Astrocyte of the spinal cord (primary cell): ENCODE measurements around the gene LRRC4C.

Experiments used
- DNase-seq: peaks from one replicate; pipeline ENCODE4 v3.0.0; 2011; ENCODE audit warnings: low read depth, low spot score
- H3K4me3 ChIP-seq: 2 replicates; pipeline ENCODE4 v1.5.1; 2011; ENCODE audit warnings: low read depth, mild to moderate bottlenecking, low read length, moderate library complexity
- CTCF ChIP-seq: IDR thresholded peaks from 2 replicates; pipeline ENCODE4 v1.5.1; 2012; ENCODE audit warnings: low read depth, mild to moderate bottlenecking, low read length, inconsistent platforms
- in situ Hi-C: cut with HindIII; loops from 2 replicates; pipeline ENCODE4 v1.10.0; 2017; ENCODE audit warnings: low sequenced_read_pairs

Gene LRRC4C

GRCh38 chr11:40686765-40687164 is 772.7 kb downstream of the LRRC4C start:
- no peak overlapping the region for H3K4me3 ChIP-seq
- no peak for TF ChIP-seq CTCF
- no peak for DNase-seq
- in situ Hi-C loops, result no loop called here

GRCh38 chr11:40683010-40683409 is 776.4 kb downstream of the LRRC4C start:
- in situ Hi-C loops, result no loop called here

GRCh38 chr11:40679276-40679675 is 780.2 kb downstream of the LRRC4C start:
- no peak overlapping the region for H3K4me3 ChIP-seq
- TF ChIP-seq CTCF, result no peak
- in situ Hi-C loops, result no loop called here
- DNase-seq, result no peak

More at GRCh38 chr11:40683010-40683409, 776.4 kb downstream of the LRRC4C start:
- H3K4me3 ChIP-seq, result no peak overlapping the region
- no peak for TF ChIP-seq CTCF
- DNase-seq, result no peak

- no peak for TF ChIP-seq CTCF
- in situ Hi-C loops, result no loop called here
- H3K4me3 ChIP-seq, result no peak overlapping the region
- no peak for DNase-seq
Observed at GRCh38 chr11:40647295-40647694, 812.2 kb downstream of the LRRC4C start.

GRCh38 chr11:40642284-40642683 is 817.2 kb downstream of the LRRC4C start:
- TF ChIP-seq CTCF, result no peak
- DNase-seq, result no peak
- in situ Hi-C loops, result no loop called here
- no peak overlapping the region for H3K4me3 ChIP-seq

- in situ Hi-C loops, result no loop called here
- no peak for TF ChIP-seq CTCF
- no peak for DNase-seq
- H3K4me3 ChIP-seq, result no peak overlapping the region
Observed at GRCh38 chr11:40619654-40620053, 839.8 kb downstream of the LRRC4C start.

- H3K4me3 ChIP-seq, result no peak overlapping the region
- DNase-seq, result no peak
- in situ Hi-C loops, result no loop called here
- TF ChIP-seq CTCF, result no peak
Observed at GRCh38 chr11:40606800-40607199, 852.7 kb downstream of the LRRC4C start.
